Measurements from ENCODE around the gene COPA. TPM values are rescaled to one million over a fixed set of nuclear protein-coding genes. Genes with fewer than 3 reads are reported as not detected.

The COPA gene
- total RNA-seq, 1 experiment from 2014 or later = 118 TPM

DNA sequence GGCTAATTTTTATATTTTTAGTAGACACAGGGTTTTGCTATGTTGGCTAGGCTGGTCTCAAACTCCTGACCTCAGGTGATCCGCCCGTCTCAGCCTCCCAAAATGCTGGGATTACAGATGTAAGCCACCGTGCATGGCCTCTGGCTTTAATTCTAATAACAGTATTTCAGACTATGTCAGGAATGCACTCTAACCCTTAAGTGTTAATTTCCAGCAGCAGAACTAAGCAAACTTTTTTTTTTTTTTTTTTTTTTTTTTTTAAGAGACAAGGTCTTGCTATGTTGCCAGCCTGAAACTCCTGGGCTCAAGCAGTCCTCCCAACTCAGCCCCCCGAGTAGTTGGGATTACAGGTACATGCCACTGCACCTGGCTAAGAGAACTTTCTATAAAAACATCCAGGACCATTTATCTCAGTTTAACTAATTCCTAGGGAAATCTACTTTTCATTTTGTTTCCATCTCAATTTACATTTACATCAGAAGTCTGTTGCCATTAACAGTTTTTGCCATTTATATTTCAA, 87.2 kb downstream of the COPA start:
- BruUV-seq (replicated peaks) = no TSS peak
- ChIA-PET CTCF (no interaction called here), POLR2A (no interaction called here)
- no peak for ATAC-seq
- intact Hi-C loops (cut with micrococcal nuclease; ENCODE audit: unreplicated experiment) (no loop called here), in situ Hi-C loops (cut with HindIII; ENCODE audit: low pct_unique_long_range_greater_than_20kb, low sequenced_read_pairs) (no loop called here)
- Histone ChIP-seq H3K36me3 (ENCODE audit: control insufficient read depth, insufficient read depth, low read length) (no peaks in the 10 kb centered on the region; the same call in 1 of the 2 replicates), H3K4me3 (ENCODE audit: low read depth in 2 of 2, low read length in 2 of 2) (no peak overlapping the region), H3K4me1 (ENCODE audit: control insufficient read depth, insufficient read depth, low read length) (peaks cover 20% of the 10 kb centered on the region), H3K27me3 (ENCODE audit: control insufficient read depth, insufficient read depth, low read length) (no peaks in the 10 kb centered on the region), H3K9me3 (ENCODE audit: control insufficient read depth, insufficient read depth, low read depth, low read length) (no peaks in the 10 kb centered on the region), H3K27ac (ENCODE audit: low read length) (no peak overlapping the region)
- TF ChIP-seq SIN3A (IDR thresholded peaks at IDR 0.05; ENCODE audit: borderline replicate concordance, insufficient read depth, low read depth, low read length) (no peak), TCF7L2 (IDR thresholded peaks at IDR 0.05; ENCODE audit: low read depth, low read length) (no peak), POLR2AphosphoS5 (IDR thresholded peaks at IDR 0.05; ENCODE audit: low read depth, low read length) (no peak)
- TF ChIP-seq, protein P1, sequence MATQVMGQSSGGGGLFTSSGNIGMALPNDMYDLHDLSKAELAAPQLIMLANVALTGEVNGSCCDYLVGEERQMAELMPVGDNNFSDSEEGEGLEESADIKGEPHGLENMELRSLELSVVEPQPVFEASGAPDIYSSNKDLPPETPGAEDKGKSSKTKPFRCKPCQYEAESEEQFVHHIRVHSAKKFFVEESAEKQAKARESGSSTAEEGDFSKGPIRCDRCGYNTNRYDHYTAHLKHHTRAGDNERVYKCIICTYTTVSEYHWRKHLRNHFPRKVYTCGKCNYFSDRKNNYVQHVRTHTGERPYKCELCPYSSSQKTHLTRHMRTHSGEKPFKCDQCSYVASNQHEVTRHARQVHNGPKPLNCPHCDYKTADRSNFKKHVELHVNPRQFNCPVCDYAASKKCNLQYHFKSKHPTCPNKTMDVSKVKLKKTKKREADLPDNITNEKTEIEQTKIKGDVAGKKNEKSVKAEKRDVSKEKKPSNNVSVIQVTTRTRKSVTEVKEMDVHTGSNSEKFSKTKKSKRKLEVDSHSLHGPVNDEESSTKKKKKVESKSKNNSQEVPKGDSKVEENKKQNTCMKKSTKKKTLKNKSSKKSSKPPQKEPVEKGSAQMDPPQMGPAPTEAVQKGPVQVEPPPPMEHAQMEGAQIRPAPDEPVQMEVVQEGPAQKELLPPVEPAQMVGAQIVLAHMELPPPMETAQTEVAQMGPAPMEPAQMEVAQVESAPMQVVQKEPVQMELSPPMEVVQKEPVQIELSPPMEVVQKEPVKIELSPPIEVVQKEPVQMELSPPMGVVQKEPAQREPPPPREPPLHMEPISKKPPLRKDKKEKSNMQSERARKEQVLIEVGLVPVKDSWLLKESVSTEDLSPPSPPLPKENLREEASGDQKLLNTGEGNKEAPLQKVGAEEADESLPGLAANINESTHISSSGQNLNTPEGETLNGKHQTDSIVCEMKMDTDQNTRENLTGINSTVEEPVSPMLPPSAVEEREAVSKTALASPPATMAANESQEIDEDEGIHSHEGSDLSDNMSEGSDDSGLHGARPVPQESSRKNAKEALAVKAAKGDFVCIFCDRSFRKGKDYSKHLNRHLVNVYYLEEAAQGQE (IDR thresholded peaks at IDR 0.05; ENCODE audit: insufficient read depth in 1 of 2, low read depth in 2 of 2, low read length in 1 of 2) = no peak
- TF ChIP-seq, protein P2, sequence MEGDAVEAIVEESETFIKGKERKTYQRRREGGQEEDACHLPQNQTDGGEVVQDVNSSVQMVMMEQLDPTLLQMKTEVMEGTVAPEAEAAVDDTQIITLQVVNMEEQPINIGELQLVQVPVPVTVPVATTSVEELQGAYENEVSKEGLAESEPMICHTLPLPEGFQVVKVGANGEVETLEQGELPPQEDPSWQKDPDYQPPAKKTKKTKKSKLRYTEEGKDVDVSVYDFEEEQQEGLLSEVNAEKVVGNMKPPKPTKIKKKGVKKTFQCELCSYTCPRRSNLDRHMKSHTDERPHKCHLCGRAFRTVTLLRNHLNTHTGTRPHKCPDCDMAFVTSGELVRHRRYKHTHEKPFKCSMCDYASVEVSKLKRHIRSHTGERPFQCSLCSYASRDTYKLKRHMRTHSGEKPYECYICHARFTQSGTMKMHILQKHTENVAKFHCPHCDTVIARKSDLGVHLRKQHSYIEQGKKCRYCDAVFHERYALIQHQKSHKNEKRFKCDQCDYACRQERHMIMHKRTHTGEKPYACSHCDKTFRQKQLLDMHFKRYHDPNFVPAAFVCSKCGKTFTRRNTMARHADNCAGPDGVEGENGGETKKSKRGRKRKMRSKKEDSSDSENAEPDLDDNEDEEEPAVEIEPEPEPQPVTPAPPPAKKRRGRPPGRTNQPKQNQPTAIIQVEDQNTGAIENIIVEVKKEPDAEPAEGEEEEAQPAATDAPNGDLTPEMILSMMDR (IDR thresholded peaks at IDR 0.05) = no peak
- no peak for DNase-seq (ENCODE audit: low read depth, low spot score)

DNA sequence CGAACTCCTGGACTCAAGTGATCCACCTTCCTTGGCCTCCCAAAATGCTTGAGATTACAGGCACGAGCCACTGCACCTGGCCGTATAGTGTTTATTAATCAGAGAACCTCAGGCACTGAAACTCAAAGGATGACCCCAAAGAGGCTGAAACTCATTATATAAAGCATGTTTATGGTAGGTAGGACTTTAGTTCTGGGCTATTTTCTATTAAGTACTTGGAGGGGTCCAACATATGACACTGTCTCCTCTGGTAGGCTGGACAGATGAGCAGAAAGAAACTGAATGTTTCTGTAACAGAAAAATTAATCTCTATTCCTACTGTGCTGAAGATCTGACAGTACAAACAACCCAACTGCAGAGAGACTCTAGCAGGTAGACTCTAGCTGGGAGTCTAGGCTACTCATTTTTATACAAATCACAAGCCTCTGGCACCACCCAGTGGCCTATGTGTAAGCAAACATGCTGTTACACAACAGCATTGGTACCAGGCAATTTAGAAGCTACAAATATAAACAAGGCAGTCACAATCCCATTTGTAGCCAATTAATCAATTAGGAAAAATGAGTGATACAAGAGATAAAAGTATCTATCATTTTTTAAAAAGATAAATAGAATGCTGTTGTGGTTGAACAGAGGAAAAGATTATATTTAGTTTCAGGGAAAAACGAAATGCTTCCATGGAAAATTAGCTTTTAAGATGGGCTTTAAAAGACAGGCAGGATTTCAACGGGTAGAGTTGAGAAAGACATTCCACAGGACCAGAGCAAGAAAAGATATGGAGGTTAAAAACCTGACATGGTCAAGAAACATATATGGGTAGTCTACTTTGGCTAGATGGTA, 91.1 kb downstream of the COPA start:
- POLR2A ChIA-PET = interaction anchor here (1.3 kb wide), 1 partner anchor 10 kb away, joined by 5 read pairs; the partner anchor contains the start of gene DCAF8
- intact Hi-C loops (cut with micrococcal nuclease; ENCODE audit: unreplicated experiment) = loop anchor here (2.0 kb wide), 2 partner anchors 59 to 151 kb away; no protein-coding TSS in a partner anchor

More for the DNA sequence above, 91.1 kb downstream of the COPA start:
- Histone ChIP-seq H3K27ac (ENCODE audit: low read length) (no peak overlapping the region), H3K4me1 (ENCODE audit: control insufficient read depth, insufficient read depth, low read length) (no peaks in the 10 kb centered on the region), H3K9me3 (ENCODE audit: control insufficient read depth, insufficient read depth, low read depth, low read length) (no peaks in the 10 kb centered on the region), H3K27me3 (ENCODE audit: control insufficient read depth, insufficient read depth, low read length) (no peaks in the 10 kb centered on the region), H3K36me3 (ENCODE audit: control insufficient read depth, insufficient read depth, low read length) (no peaks in the 10 kb centered on the region; the same call in 1 of the 2 replicates), H3K4me3 (ENCODE audit: low read depth in 2 of 2, low read length in 2 of 2) (no peak overlapping the region)
- CTCF ChIA-PET = interaction anchor here (0.5 to 1.6 kb wide), 12 partner anchors 11 to 150 kb away, joined by 3 to 18 read pairs (median 5); partner anchors contain the start of genes CASQ1 and DCAF8
- BruUV-seq (replicated peaks) = no TSS peak
- DNase-seq (ENCODE audit: low read depth, low spot score) (no peak), ATAC-seq (peak; percentile 97)
- TF ChIP-seq SIN3A (IDR thresholded peaks at IDR 0.05; ENCODE audit: borderline replicate concordance, insufficient read depth, low read depth, low read length) = no peak
- TF ChIP-seq, protein P2 (IDR thresholded peaks at IDR 0.05) = peak; percentile 74
- in situ Hi-C loops (cut with HindIII; ENCODE audit: low pct_unique_long_range_greater_than_20kb, low sequenced_read_pairs) = no loop called here

Data from Panc1 (cell line).